HUES48 (cell line): ENCODE measurements around the gene NHERF1.

Experiments used
- H3K27ac ChIP-seq: one replicate; pipeline ENCODE4 v1.7.0; 2013; ENCODE audit warnings: low read depth, low read length, inconsistent platforms
- H3K27me3 ChIP-seq: 2 replicates; pipeline ENCODE4 v1.6.1; 2013; ENCODE audit warnings: mild to moderate bottlenecking, low read length; ENCODE audit not compliant: control insufficient read depth, insufficient read depth
- H3K36me3 ChIP-seq: 2 replicates; pipeline ENCODE4 v1.6.1; 2013; ENCODE audit warnings: low read length; ENCODE audit not compliant: control insufficient read depth, insufficient read depth
- H3K4me1 ChIP-seq: 2 replicates; pipeline ENCODE4 v1.6.1; 2013; ENCODE audit warnings: mild to moderate bottlenecking, low read length; ENCODE audit not compliant: control insufficient read depth, insufficient read depth
- H3K4me3 ChIP-seq: 2 replicates; pipeline ENCODE4 v1.5.1; 2013; ENCODE audit warnings: mild to moderate bottlenecking, low read depth, low read length
- H3K9ac ChIP-seq: 2 replicates; pipeline ENCODE4 v1.6.1; 2013; ENCODE audit warnings: mild to moderate bottlenecking, low read depth, low read length, moderate library complexity
- H3K9me3 ChIP-seq: 2 replicates; pipeline ENCODE4 v1.6.1; 2013; ENCODE audit warnings: low read length; ENCODE audit not compliant: control insufficient read depth, insufficient read depth

Gene NHERF1

DNA sequence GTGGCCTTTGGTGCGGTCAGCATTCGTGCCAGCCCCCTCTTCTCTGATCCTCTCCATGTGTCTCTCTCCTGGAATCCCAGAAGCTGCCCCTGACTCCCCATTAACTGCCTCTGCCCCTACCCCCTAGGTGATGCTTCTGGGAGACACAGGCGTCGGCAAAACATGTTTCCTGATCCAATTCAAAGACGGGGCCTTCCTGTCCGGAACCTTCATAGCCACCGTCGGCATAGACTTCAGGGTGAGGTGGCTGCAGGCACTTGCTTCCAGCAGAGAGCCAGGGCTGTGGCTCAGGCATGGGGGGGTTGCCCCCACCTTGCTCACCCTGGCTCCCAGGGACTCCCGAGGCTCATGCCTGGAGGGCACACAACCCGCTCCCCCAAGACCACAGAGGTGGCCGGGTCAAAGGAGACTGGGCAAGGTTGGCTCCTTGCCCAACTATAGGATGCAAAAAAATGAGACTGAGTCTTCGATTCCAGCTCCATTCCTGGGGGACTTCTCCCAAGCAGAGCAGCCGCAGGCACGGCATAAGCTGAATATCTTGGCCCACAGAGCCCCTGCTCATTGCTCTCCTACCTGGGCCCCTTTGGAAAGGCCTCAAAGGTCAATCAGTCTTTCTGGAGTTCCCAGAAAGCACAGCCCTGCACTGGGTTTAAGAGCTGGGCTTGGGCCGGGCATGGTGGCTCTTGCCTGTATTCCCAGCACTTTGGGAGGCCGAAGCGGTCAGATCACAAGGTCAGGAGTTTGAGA, 7.6 kb upstream of the NHERF1 start:
- Histone ChIP-seq H3K36me3 (no peaks in the 10 kb centered on the region), H3K4me3 (no peak overlapping the region), H3K27ac (no peak overlapping the region), H3K27me3 (0 out of 2 replicates have a peak, but pooled peaks cover 10% of the 10 kb centered on the region), H3K4me1 (peaks cover 18% of the 10 kb centered on the region), H3K9me3 (no peaks in the 10 kb centered on the region), H3K9ac (no peak overlapping the region)

GRCh38 chr17:74742153-74742515, 6.3 kb upstream of the NHERF1 start:
- H3K4me3 ChIP-seq: no peak overlapping the region
- H3K4me1 ChIP-seq: peaks cover 32% of the 10 kb centered on the region
- no peak overlapping the region for H3K9ac ChIP-seq

DNA sequence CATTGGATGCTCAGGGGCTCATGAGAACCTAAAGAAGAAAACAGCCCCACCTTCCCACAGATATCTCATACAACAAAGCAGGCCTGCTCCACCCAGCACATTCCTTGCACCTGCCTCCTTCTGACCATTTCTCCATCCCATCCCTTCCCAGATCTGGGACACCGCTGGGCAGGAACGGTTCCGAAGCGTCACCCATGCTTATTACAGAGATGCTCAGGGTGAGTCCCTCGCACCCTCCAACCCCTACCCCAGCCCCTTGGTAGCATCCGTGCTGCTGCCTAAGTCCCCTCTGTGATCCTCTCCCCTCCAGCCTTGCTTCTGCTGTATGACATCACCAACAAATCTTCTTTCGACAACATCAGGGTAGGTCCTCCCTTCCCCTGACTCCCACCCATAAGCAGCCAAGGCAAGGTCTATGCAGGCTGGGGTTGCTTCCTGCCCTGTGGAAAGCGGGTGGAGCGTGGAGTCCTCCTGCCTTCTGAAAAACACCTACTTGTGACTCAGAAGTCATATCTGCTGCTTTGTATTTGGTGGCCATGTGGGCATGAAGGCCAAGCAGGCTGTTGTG, 5.4 kb upstream of the NHERF1 start:
- H3K9me3 ChIP-seq: no peaks in the 10 kb centered on the region
- peaks cover 34% of the 10 kb centered on the region for H3K4me1 ChIP-seq
- H3K36me3 ChIP-seq: no peaks in the 10 kb centered on the region
- H3K27me3 ChIP-seq: 0 out of 2 replicates have a peak, but pooled peaks cover 7% of the 10 kb centered on the region
- H3K27ac ChIP-seq: no peak overlapping the region
- H3K9ac ChIP-seq: no peak overlapping the region
- no peak overlapping the region for H3K4me3 ChIP-seq

More at GRCh38 chr17:74742153-74742515, 6.3 kb upstream of the NHERF1 start:
- Histone ChIP-seq H3K9me3 (no peaks in the 10 kb centered on the region), H3K36me3 (no peaks in the 10 kb centered on the region), H3K27me3 (0 out of 2 replicates have a peak, but pooled peaks cover 7% of the 10 kb centered on the region), H3K27ac (no peak overlapping the region)

- Histone ChIP-seq H3K27ac (no peak overlapping the region), H3K9ac (no peak overlapping the region), H3K4me1 (peaks cover 30% of the 10 kb centered on the region)
Measured at GRCh38 chr17:74743755-74744154, 4.7 kb upstream of the NHERF1 start.

GRCh38 chr17:74744349-74744713, 4.1 kb upstream of the NHERF1 start:
- H3K27me3 ChIP-seq: no peaks in the 10 kb centered on the region
- H3K4me3 ChIP-seq: no peak overlapping the region
- H3K36me3 ChIP-seq: no peaks in the 10 kb centered on the region
- H3K9ac ChIP-seq: no peak overlapping the region
- no peak overlapping the region for H3K27ac ChIP-seq
- peaks cover 30% of the 10 kb centered on the region for H3K4me1 ChIP-seq
- no peaks in the 10 kb centered on the region for H3K9me3 ChIP-seq

More at GRCh38 chr17:74743755-74744154, 4.7 kb upstream of the NHERF1 start:
- no peaks in the 10 kb centered on the region for H3K36me3 ChIP-seq
- 0 out of 2 replicates have a peak, but pooled peaks cover 2% of the 10 kb centered on the region for H3K27me3 ChIP-seq
- H3K9me3 ChIP-seq: no peaks in the 10 kb centered on the region
- no peak overlapping the region for H3K4me3 ChIP-seq

DNA sequence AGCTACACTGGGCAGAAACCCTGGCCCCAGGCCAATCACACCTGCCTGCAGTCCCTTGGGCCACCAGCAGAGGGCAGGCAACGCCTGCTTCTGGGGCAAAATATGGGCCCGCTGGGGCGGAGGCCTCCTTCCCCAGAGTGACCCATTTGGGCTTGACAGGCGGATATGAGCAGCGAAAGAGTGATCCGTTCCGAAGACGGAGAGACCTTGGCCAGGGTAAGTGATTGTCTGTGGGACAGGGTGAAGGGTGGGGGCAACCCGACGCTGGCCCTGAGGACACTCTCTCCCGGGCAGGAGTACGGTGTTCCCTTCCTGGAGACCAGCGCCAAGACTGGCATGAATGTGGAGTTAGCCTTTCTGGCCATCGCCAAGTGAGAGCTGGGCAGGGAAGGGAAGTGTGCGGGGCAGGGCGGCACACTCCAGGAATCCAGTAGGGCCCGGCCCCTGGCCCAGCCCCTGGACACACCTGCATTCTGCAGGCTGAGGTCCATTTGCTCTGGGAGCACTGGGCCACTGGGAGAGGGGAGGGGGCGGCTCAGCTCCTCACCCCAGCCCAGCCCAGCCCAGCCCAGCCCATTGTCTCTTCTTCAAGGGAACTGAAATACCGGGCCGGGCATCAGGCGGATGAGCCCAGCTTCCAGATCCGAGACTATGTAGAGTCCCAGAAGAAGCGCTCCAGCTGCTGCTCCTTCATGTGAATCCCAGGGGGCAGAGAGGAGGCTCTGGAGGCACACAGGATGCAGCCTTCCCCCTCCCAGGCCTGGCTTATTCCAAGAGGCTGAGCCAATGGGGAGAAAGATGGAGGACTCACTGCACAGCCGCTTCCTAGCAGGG, 3.5 kb upstream of the NHERF1 start:
- Histone ChIP-seq H3K4me3 (peak overlapping the region; percentile 52), H3K9me3 (no peaks in the 10 kb centered on the region), H3K9ac (no peak overlapping the region), H3K4me1 (peaks cover 33% of the 10 kb centered on the region), H3K27me3 (no peaks in the 10 kb centered on the region), H3K36me3 (no peaks in the 10 kb centered on the region), H3K27ac (no peak overlapping the region)

GRCh38 chr17:74745548-74746177, 2.8 kb upstream of the NHERF1 start:
- Histone ChIP-seq H3K9ac (no peak overlapping the region), H3K9me3 (no peaks in the 10 kb centered on the region), H3K4me3 (no peak overlapping the region), H3K4me1 (peaks cover 38% of the 10 kb centered on the region), H3K27ac (no peak overlapping the region), H3K36me3 (no peaks in the 10 kb centered on the region), H3K27me3 (no peaks in the 10 kb centered on the region)

- Histone ChIP-seq H3K36me3 (no peaks in the 10 kb centered on the region), H3K27ac (peak overlapping the region; percentile 56), H3K9me3 (no peaks in the 10 kb centered on the region), H3K9ac (no peak overlapping the region), H3K27me3 (no peaks in the 10 kb centered on the region), H3K4me3 (peak overlapping the region; percentile 15; the same call in 1 of the 2 replicates), H3K4me1 (peaks cover 45% of the 10 kb centered on the region)
Measured at GRCh38 chr17:74746376-74746775, 2.1 kb upstream of the NHERF1 start.

GRCh38 chr17:74746922-74747321, 1.5 kb upstream of the NHERF1 start:
- Histone ChIP-seq H3K4me3 (peak overlapping the region; percentile 15; the same call in 1 of the 2 replicates), H3K27ac (peak overlapping the region; percentile 56), H3K36me3 (no peaks in the 10 kb centered on the region), H3K27me3 (no peaks in the 10 kb centered on the region), H3K4me1 (peaks cover 46% of the 10 kb centered on the region), H3K9me3 (no peaks in the 10 kb centered on the region), H3K9ac (no peak overlapping the region; the same call in 1 of the 2 replicates)

DNA sequence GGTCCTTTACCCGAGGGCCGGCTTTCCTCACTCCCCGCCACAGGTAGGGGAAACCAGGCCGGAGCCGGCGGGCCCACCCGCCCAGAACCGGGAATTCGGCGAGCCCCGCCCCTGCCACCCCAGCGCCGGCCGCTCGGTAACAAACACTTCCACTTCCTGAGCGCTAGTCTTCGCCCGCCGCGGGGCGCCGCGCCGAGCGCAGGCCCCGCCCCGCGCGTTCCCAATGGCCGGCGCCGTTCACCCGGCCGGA, 224 bp upstream of the NHERF1 start:
- Histone ChIP-seq H3K27ac (no peak overlapping the region), H3K9ac (no peak overlapping the region), H3K9me3 (no peaks in the 10 kb centered on the region), H3K27me3 (no peaks in the 10 kb centered on the region), H3K4me3 (peak overlapping the region; percentile 46; the same call in 1 of the 2 replicates), H3K4me1 (peaks cover 50% of the 10 kb centered on the region), H3K36me3 (no peaks in the 10 kb centered on the region)
